Stimulated activated CD8-positive, alpha-beta memory T cell treated with anti-CD3 and anti-CD28 coated beads, Interleukin-12 subunit alpha, Interleukin-12 subunit beta, amount 100 ng/mL, for 1 hour (primary cell): ENCODE results near the gene NPY2R.

Experiments used
- DNase-seq: peaks from one replicate; pipeline ENCODE4 v3.0.0-alpha.2; 2020; ENCODE audit warnings: low read depth

The NPY2R gene

GRCh38 chr4:155208258-155209054 lies at the start of gene NPY2R:
NPY2R (plus strand) TSS chr4:155208636; CDS start chr4:155213940, 5,304 bp downstream.
- DNase-seq = no peak

- no peak for DNase-seq
These were observed 47.1 kb upstream of the NPY2R start for GRCh38 chr4:155161357-155161756.

GRCh38 chr4:155164718-155165117 lies 43.7 kb upstream of the NPY2R start:
- no peak for DNase-seq

- no peak for DNase-seq
These were observed 37.9 kb upstream of the NPY2R start for GRCh38 chr4:155170569-155170968.

- no peak for DNase-seq
These were observed 35.1 kb upstream of the NPY2R start for GRCh38 chr4:155173371-155173770.

GRCh38 chr4:155174668-155175067 lies 33.8 kb upstream of the NPY2R start:
- DNase-seq = no peak

GRCh38 chr4:155179216-155179615 lies 29.2 kb upstream of the NPY2R start:
- no peak for DNase-seq

GRCh38 chr4:155186972-155187371 lies 21.5 kb upstream of the NPY2R start:
- no peak for DNase-seq

- DNase-seq = no peak
These were observed 20.4 kb upstream of the NPY2R start for GRCh38 chr4:155187989-155188388.

GRCh38 chr4:155190099-155190498 lies 18.3 kb upstream of the NPY2R start:
- no peak for DNase-seq

GRCh38 chr4:155197757-155198156 lies 10.7 kb upstream of the NPY2R start:
- no peak for DNase-seq

- no peak for DNase-seq
These were observed 740 bp upstream of the NPY2R start for GRCh38 chr4:155207534-155208257.

- DNase-seq = no peak
These were observed 11.6 kb downstream of the NPY2R start for GRCh38 chr4:155220025-155220424.

GRCh38 chr4:155227131-155227530 lies 18.7 kb downstream of the NPY2R start:
- no peak for DNase-seq

- DNase-seq = no peak
These were observed 20.3 kb downstream of the NPY2R start for GRCh38 chr4:155228713-155229112.

- no peak for DNase-seq
These were observed 24.0 kb downstream of the NPY2R start for GRCh38 chr4:155232432-155232831.

GRCh38 chr4:155234206-155234605 lies 25.8 kb downstream of the NPY2R start:
- no peak for DNase-seq

- no peak for DNase-seq
These were observed 29.1 kb downstream of the NPY2R start for GRCh38 chr4:155237567-155237966.

GRCh38 chr4:155241225-155241624 lies 32.8 kb downstream of the NPY2R start:
- no peak for DNase-seq

GRCh38 chr4:155241664-155242063 lies 33.2 kb downstream of the NPY2R start:
- no peak for DNase-seq

GRCh38 chr4:155245105-155245504 lies 36.7 kb downstream of the NPY2R start:
- no peak for DNase-seq

GRCh38 chr4:155248002-155248896 lies 39.8 kb downstream of the NPY2R start:
- DNase-seq = no peak
